Lower lobe of right lung (tissue), 2 donors: ENCODE data around the gene DIRAS3. TPM values are rescaled to one million over a fixed set of nuclear protein-coding genes. Genes with fewer than 3 reads are reported as not detected.
"Not testable (repeated sequence)": the region's sequence is repeated elsewhere in the genome, so short reads cannot be mapped to it uniquely, and the experiment has no call there.

Experiments used
- ATAC-seq, 2 donors: fragments of 200-7000 bp; cut with Tn5 transposase; one replicate each; pipeline ENCODE4 v1.9.1; 2020 to 2022; ENCODE audit warnings: mild to moderate bottlenecking in 2 of 2, moderate library complexity in 2 of 2
- DNase-seq: peaks from one replicate; pipeline ENCODE4 v3.0.0-alpha.2; 2020
- H3K27ac ChIP-seq: fragments of 200-600 bp; one replicate; pipeline ENCODE4 v1.8.0; 2022
- H3K27me3 ChIP-seq: fragments of 200-600 bp; one replicate; pipeline ENCODE4 v1.8.0; 2022; ENCODE audit warnings: low read depth
- H3K36me3 ChIP-seq: fragments of 200-600 bp; one replicate; pipeline ENCODE4 v1.8.0; 2022; ENCODE audit warnings: mild to moderate bottlenecking
- H3K4me1 ChIP-seq: fragments of 200-600 bp; one replicate; pipeline ENCODE4 v1.8.0; 2022
- H3K4me3 ChIP-seq: fragments of 200-600 bp; one replicate; pipeline ENCODE4 v1.8.0; 2022; ENCODE audit warnings: mild to moderate bottlenecking
- H3K9me3 ChIP-seq: fragments of 200-600 bp; one replicate; pipeline ENCODE4 v1.8.0; 2022
- intact Hi-C: fragments of 100-400 bp; cut with DNase I; formaldehyde crosslinking; loops from one replicate; pipeline ENCODE4 v1.11.0; 2022
- total RNA-seq: library from RNA; stranded (reverse); fragmentation: NEBNext Ultra II Directional; extraction: Animal tissue kit (Norgen Biotek cat#: 25700); gene quantifications from one replicate; pipeline ENCODE4 v1.2.1, GENCODE V29; 2021
- TF ChIP-seq, protein P1 (sequence below): fragments of 200-600 bp; IDR thresholded peaks from one replicate; pipeline ENCODE4 v1.8.0; 2022; ENCODE audit warnings: antibody characterized with exemption, mild to moderate bottlenecking
- donor health status: DM: no; HTN: yes; CAD: no; lungs with severe emphysema.

The DIRAS3 gene
- total RNA-seq, 1 donor from 2014 or later: 1.1 TPM

DNA sequence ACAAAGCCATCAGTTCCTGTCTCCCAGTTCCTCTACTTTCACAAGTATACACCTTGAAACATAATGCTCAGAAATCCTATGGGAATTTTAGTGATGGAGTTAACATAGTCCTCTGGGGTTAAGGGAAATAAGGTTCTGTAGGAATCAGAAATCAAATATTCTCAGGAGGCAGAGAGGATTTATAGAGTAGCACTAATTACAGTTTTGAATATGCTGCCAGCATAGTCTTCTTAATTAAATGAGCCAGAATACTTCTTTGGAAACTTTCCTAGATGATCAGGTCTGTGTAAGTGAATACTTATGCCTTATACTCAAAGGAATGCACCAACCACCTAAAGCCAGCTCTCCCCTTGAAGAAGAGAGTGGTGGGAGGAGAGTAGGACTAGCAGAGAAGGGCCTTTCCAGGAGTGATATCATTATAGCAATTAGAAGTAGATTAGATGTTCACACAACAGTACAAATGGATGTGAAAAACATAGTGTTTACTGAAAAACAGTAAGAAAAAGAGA is 31.4 kb upstream of the DIRAS3 start:
- Histone ChIP-seq H3K36me3 (no peaks in the 10 kb centered on the region), H3K4me3 (no peak overlapping the region), H3K27ac (no peak overlapping the region), H3K27me3 (no peaks in the 10 kb centered on the region), H3K4me1 (no peaks in the 10 kb centered on the region), H3K9me3 (no peaks in the 10 kb centered on the region)
- no peak for DNase-seq
- ATAC-seq: no peak
- intact Hi-C loops: no loop called here
- TF ChIP-seq, protein P1, sequence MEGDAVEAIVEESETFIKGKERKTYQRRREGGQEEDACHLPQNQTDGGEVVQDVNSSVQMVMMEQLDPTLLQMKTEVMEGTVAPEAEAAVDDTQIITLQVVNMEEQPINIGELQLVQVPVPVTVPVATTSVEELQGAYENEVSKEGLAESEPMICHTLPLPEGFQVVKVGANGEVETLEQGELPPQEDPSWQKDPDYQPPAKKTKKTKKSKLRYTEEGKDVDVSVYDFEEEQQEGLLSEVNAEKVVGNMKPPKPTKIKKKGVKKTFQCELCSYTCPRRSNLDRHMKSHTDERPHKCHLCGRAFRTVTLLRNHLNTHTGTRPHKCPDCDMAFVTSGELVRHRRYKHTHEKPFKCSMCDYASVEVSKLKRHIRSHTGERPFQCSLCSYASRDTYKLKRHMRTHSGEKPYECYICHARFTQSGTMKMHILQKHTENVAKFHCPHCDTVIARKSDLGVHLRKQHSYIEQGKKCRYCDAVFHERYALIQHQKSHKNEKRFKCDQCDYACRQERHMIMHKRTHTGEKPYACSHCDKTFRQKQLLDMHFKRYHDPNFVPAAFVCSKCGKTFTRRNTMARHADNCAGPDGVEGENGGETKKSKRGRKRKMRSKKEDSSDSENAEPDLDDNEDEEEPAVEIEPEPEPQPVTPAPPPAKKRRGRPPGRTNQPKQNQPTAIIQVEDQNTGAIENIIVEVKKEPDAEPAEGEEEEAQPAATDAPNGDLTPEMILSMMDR: no peak

DNA sequence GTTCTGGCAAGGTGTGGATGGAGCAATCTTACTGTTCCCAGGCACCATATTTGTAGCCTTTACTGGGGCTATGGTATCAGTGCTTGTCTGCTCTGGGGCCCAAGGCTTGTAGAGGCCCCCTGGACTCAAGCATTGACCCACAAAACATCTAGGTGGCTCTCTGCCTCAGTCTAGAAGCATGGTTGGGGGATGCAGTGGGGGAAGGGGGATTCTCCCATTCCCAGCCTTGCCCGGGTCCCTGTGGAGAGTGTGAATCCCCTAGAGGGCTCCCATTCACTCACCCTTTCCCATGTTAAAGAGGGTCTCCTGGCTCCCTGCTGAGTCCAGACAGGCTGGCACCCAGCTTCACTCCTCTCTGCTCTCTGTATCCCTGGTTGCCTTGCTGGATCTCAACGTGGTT is 28.2 kb upstream of the DIRAS3 start:
- DNase-seq: no peak
- no peak for ATAC-seq
- intact Hi-C loops: no loop called here
- Histone ChIP-seq H3K9me3 (no peaks in the 10 kb centered on the region), H3K36me3 (no peaks in the 10 kb centered on the region), H3K27me3 (no peaks in the 10 kb centered on the region), H3K4me1 (no peaks in the 10 kb centered on the region), H3K4me3 (no peak overlapping the region), H3K27ac (no peak overlapping the region)
- TF ChIP-seq, protein P1: no peak

DNA sequence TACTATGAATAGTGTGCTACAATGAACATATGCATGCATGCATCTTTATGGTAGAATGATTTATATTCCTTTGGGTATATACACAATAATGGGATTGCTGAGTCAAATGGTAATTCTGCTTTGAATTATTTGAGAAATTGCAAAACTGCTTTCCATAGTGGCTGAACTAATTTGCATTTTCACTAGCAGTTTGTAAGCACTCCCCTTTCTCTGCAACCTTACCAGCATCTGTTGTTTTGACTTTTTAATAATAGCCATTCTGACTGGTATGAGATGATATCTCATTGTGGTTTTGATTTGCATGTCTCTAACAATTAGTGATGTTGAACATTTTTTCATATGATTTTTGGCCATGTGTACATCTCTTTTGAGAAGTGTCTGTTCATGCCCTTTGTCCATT is 24.0 kb upstream of the DIRAS3 start:
- no peaks in the 10 kb centered on the region for H3K27me3 ChIP-seq
- no peak overlapping the region for H3K4me3 ChIP-seq
- intact Hi-C loops: no loop called here
- TF ChIP-seq, protein P1: no peak
- no peaks in the 10 kb centered on the region for H3K4me1 ChIP-seq
- no peak overlapping the region for H3K27ac ChIP-seq
- no peaks in the 10 kb centered on the region for H3K9me3 ChIP-seq
- ATAC-seq: no peak
- no peaks in the 10 kb centered on the region for H3K36me3 ChIP-seq
- no peak for DNase-seq

DNA sequence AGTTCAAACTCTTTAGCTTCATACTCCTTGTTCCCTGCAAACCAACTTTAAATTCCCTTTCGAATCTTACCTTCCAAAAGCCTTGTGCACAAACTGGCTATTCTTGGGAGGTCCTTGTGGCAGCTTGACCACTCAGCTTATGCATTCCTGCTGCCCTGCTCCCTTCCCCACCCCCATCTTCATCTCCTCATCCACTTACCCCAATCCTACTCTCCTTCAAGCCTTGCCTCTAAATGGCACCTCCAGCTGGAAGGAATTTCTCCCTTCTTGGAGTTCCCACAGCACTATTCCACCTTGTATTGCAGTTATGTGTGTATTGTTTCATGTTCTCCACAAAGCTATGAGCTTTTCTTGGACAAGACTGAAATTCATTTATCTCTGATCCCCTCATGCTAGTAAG is 15.3 kb upstream of the DIRAS3 start:
- no peaks in the 10 kb centered on the region for H3K4me1 ChIP-seq
- TF ChIP-seq, protein P1: no peak
- H3K36me3 ChIP-seq: no peaks in the 10 kb centered on the region
- intact Hi-C loops: no loop called here
- no peak overlapping the region for H3K27ac ChIP-seq
- no peak overlapping the region for H3K4me3 ChIP-seq
- H3K27me3 ChIP-seq: no peaks in the 10 kb centered on the region
- DNase-seq: no peak
- ATAC-seq: no peak
- H3K9me3 ChIP-seq: no peaks in the 10 kb centered on the region

DNA sequence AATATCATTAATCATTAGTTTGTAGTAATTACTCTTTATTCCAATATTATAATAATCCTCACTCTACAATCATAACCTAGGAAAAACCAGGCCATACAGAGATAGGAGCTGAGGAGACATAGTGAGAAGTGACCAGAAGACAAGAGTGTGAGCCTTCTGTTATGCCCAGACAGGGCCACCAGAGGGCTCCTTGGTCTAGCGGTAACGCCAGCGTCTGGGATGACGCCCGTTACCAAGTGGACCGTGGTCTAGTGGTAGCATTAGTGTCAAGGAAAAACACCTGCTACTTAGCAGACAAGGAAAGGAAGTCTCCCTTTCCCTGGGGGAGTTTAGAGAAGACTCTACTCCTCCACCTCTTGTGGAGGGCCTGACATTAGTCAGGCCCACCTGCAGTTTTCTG is 7.6 kb upstream of the DIRAS3 start:
- H3K4me3 ChIP-seq, H3K27me3 ChIP-seq, intact Hi-C loops, H3K36me3 ChIP-seq, H3K27ac ChIP-seq, DNase-seq, H3K9me3 ChIP-seq, H3K4me1 ChIP-seq, ATAC-seq: not testable (repeated sequence)

DNA sequence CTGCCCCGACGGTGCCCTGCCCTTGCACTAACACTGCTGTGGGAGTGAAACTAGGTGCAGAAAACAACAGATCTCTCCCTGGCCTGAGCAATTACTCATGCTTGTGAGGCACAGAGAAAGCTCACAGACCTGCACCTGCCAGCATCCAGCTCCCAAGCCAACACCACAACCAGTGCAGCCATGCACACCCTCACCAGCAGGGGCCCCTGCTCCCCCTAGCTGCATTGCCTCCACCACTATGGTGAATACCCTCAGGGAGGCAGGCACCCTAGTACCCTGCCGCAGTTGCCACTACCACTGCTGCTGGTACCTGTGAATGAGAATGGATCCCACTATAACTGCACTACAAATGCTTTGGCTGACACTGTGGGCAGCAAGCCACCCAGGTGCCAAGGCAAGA is 7.1 kb upstream of the DIRAS3 start:
- H3K4me1 ChIP-seq: no peaks in the 10 kb centered on the region
- no peaks in the 10 kb centered on the region for H3K36me3 ChIP-seq
- DNase-seq: no peak
- intact Hi-C loops: no loop called here
- TF ChIP-seq, protein P1: no peak
- no peaks in the 10 kb centered on the region for H3K9me3 ChIP-seq
- H3K27ac ChIP-seq: no peak overlapping the region
- ATAC-seq: no peak
- H3K4me3 ChIP-seq: no peak overlapping the region
- no peaks in the 10 kb centered on the region for H3K27me3 ChIP-seq
